Epithelial cell of proximal tubule (primary cell): Measurements from ENCODE around the gene PRKN. TPM values are rescaled to one million over a fixed set of nuclear protein-coding genes. Genes with fewer than 3 reads are reported as not detected.

Source experiments
- DNase-seq: peaks from one replicate; pipeline ENCODE4 v3.0.0-alpha.2; 2011; ENCODE audit warnings: low read depth
- H3K4me3 ChIP-seq: 2 replicates; pipeline ENCODE4 v1.5.1; 2011; ENCODE audit warnings: low read depth, mild to moderate bottlenecking, low read length
- CTCF ChIP-seq: conservative IDR thresholded peaks from 2 replicates; pipeline ENCODE4 v1.5.1; 2012; ENCODE audit warnings: low read depth, mild to moderate bottlenecking, low read length
- total RNA-seq: library from RNA; depleted of rRNA; stranded (reverse); fragments of >200 nt; gene quantifications from 2 replicates; pipeline ENCODE4 v1.2.3, GENCODE V29; 2015

Gene PRKN
- total RNA-seq, 1 donor from 2014 or later: 0.58 TPM

GRCh38 chr6:161838306-161839035 lies 889.1 kb downstream of the PRKN start:
- H3K4me3 ChIP-seq: no peak overlapping the region
- DNase-seq: no peak
- TF ChIP-seq CTCF: no peak

GRCh38 chr6:161837854-161838253 lies 889.7 kb downstream of the PRKN start:
- TF ChIP-seq CTCF: no peak
- H3K4me3 ChIP-seq: no peak overlapping the region
- no peak for DNase-seq

GRCh38 chr6:161837449-161837735 lies 890.2 kb downstream of the PRKN start:
- TF ChIP-seq CTCF: no peak
- no peak overlapping the region for H3K4me3 ChIP-seq
- DNase-seq: no peak

- TF ChIP-seq CTCF: peak; percentile 57
- peak; percentile 1 for DNase-seq
- no peak overlapping the region for H3K4me3 ChIP-seq
Measured at GRCh38 chr6:161836643-161837448, 890.7 kb downstream of the PRKN start.

GRCh38 chr6:161835500-161836215 lies 891.9 kb downstream of the PRKN start:
- TF ChIP-seq CTCF: no peak
- H3K4me3 ChIP-seq: no peak overlapping the region
- DNase-seq: no peak

GRCh38 chr6:161834426-161834825 lies 893.1 kb downstream of the PRKN start:
- H3K4me3 ChIP-seq: no peak overlapping the region
- TF ChIP-seq CTCF: no peak
- no peak for DNase-seq
